Cardiac fibroblast (primary cell): ENCODE data around the gene DYNC2I2.
A peak's percentile ranks its signal among the peaks of the same experiment; 100 is the strongest.

Experiments used
- DNase-seq, 2 donors: peaks; one replicate each; pipeline versions ENCODE4 v3.0.0 to v3.0.0-alpha.2; 2010; ENCODE audit warnings: low read depth in 2 of 2
- H3K4me3 ChIP-seq, 2 donors: replicated peaks in 1 of 2; 1 replicate in 1 of 2; 2 replicates in 1 of 2; pipeline ENCODE4 v1.5.1; 2011; ENCODE audit warnings: low read depth in 2 of 2, low read length in 2 of 2, mild to moderate bottlenecking in 2 of 2, moderate library complexity in 1 of 2
- TF ChIP-seq, protein P1 (sequence below): IDR thresholded peaks from one replicate; pipeline ENCODE4 v1.5.1; 2011; ENCODE audit warnings: low read depth, mild to moderate bottlenecking, low read length, inconsistent platforms

Gene DYNC2I2

DNA sequence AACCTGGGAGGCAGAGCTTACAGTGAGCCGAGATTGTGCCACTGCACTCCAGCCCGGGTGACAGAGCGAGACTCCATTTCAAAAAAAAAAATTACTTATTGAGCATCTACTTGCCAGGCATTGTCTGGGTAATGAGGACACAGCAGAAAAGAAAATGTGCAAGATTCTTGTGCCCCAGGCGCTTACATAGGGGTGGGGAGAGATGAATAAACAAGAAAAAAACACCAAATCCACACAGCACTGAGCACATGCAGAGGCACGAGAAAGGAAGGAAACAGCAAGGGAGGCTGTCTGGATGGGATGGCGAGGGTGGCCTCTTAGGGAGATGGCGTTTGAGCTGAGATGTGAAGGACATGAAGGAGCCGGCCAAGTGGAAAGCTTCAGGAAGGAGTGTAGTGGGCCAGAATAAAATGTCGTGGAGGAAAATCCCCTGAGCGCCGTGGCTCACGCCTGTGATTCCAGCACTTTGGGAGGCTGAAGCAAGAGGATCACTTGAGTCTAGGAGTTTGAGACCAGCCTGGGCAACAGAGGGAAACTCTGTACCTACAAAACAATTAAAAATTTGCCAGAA lies 13.9 kb downstream of the DYNC2I2 start:
- TF ChIP-seq, protein P1, sequence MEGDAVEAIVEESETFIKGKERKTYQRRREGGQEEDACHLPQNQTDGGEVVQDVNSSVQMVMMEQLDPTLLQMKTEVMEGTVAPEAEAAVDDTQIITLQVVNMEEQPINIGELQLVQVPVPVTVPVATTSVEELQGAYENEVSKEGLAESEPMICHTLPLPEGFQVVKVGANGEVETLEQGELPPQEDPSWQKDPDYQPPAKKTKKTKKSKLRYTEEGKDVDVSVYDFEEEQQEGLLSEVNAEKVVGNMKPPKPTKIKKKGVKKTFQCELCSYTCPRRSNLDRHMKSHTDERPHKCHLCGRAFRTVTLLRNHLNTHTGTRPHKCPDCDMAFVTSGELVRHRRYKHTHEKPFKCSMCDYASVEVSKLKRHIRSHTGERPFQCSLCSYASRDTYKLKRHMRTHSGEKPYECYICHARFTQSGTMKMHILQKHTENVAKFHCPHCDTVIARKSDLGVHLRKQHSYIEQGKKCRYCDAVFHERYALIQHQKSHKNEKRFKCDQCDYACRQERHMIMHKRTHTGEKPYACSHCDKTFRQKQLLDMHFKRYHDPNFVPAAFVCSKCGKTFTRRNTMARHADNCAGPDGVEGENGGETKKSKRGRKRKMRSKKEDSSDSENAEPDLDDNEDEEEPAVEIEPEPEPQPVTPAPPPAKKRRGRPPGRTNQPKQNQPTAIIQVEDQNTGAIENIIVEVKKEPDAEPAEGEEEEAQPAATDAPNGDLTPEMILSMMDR, result no peak
- H3K4me3 ChIP-seq, result no peak overlapping the region
- no peak for DNase-seq

DNA sequence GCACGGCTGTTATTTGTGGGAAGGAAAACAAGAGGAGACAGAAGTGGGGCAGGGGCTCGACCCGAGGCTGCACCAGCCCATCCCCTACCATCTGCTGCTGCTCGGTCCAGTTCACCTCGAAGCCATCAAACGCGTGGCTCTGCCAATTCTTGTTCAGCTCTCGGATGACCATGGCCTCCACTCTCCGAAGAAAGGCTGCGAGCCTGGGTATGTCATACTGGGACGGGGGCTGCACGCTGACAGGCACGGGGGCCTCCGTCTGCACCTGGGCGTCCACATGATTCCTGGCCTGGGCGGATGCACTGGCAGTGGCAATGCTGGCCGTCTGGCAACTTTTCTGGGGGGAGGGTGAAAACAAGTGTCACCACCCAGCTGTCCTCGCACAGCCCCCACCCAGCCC lies 16.0 kb downstream of the DYNC2I2 start:
- no peak for DNase-seq
- no peak overlapping the region for H3K4me3 ChIP-seq
- TF ChIP-seq, protein P1, result no peak

DNA sequence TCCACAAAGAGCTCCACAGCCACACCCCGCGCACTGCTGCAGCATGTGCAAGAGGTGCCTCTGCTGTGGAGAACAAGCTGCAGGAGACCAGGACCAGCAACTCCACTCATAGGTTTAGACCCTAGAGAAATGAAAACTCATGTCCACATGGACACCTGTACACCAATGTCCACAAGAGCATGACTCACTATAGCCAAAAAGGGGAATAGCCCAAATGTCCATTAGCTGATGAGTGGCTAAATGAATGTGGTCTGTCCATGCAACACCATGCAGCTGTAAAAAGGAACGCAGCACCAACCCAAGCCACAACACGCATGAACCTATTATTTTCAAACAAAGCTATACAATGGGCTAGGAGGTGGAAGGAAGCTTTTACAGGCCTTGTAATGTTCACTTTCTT lies 18.1 kb downstream of the DYNC2I2 start:
- DNase-seq, result no peak
- no peak overlapping the region for H3K4me3 ChIP-seq
- TF ChIP-seq, protein P1, result no peak

DNA sequence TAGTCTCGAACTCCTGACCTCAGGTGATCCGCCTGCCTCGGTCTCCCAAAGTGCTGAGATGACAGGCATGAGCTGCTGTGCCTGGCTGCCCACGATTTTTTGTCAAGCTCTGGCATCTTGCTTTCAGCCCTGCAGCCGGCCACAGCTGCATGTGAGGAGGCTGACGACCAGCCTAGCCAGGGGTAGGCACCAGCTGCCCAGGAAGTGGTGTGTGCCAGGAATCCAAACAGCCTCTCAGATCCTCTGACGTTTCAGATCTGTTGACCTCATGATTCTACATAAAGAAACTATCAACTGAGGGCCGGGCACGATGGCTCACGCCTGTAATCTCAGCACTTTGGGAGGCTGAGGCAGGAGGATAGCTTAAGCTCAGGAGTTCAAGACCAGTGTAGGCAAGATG lies 19.0 kb downstream of the DYNC2I2 start:
- TF ChIP-seq, protein P1, result no peak
- H3K4me3 ChIP-seq, result no peak overlapping the region
- peak in 1 of 2 donors; percentile 61 for DNase-seq

DNA sequence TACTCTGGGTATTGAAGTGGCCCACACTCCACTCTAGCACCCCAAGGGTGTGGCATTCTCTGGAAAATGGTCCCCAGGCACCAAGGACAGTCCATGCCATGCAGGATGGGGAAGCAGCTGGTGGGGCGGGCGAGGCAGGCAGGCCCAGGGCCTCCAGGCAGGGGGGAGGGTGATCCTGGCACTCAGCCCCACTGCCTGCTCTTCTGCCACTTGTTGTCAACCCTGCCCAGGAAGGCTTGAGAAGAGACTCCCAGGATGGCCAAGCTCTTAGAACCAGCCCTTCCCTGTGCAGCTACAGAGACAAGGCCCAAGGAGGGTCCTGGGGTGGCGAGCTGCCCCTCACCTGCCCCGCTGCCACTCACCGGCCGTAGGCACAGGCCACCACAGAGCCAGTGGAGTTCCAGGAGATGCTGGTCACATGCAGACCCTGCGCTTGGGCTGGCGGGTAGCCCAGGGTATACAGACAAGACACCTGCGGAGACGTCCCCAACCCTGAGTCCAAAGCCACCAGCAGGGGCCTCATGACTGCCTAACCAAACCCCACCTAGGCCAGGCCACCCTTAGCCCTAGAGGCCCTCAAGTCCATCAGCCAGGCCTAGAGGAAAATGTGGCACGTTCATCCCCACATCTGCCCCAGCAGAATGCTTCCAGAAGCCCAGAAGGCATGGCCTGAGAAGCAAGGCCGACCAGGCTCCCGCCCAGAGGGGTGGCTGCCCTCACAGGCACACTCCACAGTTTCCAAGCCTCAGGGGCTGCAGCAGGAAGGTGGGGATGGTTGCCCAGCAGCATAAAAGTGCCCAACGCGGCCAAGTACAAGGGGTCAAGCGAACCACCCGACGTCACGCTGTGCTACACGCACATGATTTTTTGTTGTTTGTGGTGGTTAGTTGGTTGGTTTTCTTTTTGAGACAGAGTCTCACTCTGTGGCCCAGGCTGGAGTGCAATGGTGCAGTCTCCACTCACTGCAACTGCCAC lies 19.8 kb downstream of the DYNC2I2 start:
- no peak overlapping the region for H3K4me3 ChIP-seq
- DNase-seq, result no peak
- TF ChIP-seq, protein P1, result no peak

DNA sequence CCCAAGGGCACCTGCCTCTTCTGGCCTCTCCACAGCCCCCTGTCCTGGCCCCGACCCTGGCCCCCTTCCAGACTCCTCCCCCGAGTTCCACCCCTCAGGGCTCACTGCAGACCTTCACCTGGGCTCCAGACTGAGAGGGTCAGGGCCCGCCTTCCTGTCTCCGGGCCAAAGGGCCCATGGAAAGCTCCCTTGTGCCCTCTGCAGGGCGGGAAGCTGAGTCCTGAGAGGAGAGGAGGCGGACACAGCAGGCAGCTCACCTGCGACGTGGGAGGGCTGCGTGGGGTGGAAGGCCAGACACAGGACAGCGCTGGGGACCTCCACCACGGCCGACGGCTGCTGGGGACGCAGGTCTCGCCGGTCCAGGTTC lies 20.6 kb downstream of the DYNC2I2 start:
- H3K4me3 ChIP-seq, result no peak overlapping the region
- TF ChIP-seq, protein P1, result no peak

More for the DNA sequence above, 20.6 kb downstream of the DYNC2I2 start:
- DNase-seq, result peak in 1 of 2 donors; percentile 26
